ENCODE results near the gene UBA3.

The UBA3 gene

DNA sequence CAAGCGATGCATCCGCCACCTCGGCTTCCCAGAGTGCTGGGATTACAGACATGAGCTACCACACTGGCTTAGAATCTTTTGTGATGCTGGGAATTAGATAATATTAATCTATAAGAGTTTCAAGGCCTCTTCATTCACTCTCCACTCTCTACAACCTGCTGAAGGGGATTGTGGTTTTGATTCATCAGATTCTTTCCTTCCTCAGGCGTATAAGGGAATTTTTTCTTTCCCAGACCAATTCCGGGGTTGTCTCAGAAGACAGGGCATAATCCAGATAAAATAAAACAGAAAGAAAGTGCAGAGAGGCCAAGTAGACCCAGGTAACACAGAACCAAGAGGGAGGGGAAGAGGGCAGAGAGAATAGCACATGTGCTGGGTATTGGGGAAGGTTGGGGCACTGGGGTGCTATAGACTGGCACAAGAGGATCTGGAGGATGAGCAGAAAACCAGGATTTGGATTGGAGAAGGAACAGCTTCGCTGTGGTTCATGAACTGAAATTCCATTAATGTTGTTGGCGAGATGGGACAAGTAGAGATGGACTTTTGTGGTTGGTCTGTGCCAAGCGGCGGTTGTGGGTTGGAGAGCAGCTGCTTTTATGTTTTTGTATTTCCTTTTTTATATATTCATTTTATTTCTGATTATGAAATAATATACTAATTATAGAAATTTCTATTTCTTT, 17.4 kb upstream of the UBA3 start:
- DNase-seq (ENCODE audit: low read depth): no peak

DNA sequence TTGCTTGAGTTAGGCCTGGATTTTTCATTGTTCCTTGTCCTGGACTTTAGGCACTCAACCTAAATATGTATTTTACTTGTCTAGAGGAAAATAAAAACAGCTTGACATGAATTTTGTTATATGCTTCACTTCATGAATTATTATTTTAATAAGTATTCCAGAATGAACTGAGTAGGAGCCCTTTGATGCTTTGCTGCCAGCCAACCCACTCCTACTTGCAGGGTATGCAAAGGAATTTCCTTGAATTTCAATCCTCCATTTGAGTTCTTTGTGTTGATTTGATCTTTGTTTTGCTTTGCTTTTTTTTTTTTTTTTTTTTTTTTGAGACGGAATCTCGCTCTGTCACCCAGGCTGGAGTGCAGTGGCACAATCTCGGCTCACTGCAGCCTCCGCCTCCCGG, 16.1 kb upstream of the UBA3 start:
- DNase-seq (ENCODE audit: low read depth): no peak

DNA sequence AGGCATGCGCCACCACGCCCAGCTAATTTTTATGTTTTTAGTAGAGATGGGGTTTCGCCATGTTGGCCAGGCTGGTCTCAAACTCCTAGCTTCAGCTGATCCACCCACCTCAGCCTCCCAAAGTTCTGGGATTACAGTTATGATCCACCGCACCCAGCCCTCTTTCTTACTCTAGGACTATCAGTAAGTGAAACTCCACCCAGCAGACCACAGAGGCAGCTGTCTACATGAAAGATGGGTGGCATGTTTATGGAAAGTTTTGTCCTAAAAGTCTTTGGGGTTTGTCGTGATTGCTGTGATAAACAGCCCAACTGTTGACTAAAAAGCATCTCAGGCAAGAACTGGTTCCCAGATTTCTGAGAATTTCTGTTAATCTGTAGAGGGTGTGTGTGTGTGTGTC, 15.5 kb upstream of the UBA3 start:
- DNase-seq (ENCODE audit: low read depth): no peak

DNA sequence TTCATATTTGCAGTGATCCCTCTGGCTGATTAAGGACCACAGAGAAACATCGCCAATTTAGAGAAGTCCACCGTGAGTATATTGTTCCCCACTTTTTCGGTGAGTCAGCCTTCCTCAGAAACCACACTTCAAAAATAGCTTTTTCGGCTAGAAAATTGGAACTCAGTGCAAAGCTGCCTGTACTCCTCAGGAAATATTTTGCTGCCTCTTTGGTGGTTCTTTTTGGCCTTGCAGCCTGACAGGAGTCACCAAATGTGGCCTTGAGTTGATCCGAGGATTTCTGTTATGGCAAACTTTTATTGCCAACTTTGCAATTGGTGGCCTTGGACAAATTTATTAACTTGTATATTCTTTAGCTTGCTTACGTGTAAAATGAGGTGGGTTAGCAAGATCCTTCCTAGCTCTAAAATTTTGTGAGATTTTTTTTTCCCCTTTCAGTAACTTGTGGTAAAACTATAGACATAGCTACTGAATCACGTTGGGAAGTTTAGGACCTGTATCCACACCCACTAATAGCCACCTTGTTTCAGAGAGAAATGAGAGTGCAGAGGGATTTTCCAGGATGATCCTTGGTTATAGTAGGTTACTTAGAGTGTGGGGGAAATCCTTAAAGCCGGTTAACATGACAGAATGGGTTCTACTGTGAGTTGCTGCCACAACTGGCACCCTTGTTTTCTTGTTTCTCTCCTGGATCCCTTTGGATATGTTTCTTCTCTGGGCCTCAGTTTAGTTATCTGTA, 14.5 kb upstream of the UBA3 start:
- no peak for DNase-seq (ENCODE audit: low read depth)

DNA sequence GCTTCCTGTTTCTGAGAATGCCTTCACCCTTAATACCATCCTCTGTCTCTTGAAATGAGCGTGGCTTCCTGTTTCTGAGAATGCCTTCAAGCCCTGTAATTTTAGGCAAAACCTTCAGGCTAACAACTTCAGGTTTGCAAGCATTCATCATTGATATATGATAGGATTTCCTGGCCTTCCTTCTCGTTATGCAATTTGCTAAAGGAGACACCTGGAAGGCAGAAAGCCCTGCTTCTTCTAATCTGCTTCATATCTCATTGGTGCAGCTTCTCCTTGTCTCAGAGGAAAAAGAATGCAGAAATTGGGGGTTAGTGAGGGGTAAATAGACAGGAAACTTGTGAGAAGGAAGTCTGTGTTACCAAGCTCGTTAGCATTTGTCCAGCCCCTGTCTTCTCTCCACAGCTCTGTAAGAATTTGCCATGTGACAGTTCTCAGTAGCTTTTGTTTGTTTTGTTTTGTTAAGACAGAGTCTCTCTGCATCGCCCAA, 11.9 kb upstream of the UBA3 start:
- no peak for DNase-seq (ENCODE audit: low read depth)

DNA sequence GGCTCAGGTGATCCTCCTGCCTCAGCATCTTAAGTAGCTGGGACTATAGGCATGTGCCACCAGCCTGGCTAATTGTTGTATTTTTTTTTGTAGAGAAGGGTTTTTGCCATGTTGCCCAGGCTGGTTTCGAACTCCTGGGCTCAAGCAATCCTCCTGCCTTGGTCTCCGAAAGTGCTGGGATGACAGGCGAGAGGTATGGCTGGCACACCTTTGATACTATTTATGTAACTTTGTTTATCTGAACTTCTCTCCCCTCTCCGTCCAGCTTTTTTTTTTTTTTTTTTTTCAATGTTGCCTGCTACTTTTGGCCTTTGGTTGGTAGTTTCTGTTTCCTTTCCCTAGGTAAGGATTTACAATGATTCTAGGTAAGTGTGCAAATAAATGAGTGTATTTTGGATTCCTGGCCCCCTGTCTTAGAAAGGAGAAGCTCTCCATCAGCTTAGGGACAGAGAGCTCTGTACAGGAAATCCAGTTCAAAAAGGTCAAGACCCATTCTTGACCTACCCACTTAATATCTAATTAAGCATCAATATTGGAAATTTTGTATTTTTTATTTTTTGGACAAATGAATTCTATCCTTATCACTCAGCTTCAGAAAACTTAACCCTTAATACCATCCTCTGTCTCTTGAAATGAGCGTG, 11.3 kb upstream of the UBA3 start:
- DNase-seq (ENCODE audit: low read depth): no peak

DNA sequence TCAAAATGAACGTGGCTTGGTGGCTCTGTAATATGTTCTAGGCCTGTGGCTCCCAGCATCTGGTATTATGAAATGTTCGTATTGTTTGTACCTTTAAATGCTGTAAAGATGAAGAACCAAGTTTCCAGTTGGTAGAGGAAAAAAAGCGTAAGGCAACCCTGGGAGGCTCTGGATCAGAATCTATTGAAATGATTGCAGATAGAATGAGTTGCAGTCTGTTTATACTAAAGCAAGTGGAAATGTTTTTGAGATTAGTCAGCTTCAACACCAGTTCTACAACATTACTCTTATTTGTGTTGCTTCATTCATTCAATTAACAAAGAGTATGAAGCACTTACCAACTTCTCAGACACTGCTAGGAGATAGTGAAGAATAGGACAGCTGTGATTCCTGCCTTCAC, 9.9 kb upstream of the UBA3 start:
- no peak for DNase-seq (ENCODE audit: low read depth)

DNA sequence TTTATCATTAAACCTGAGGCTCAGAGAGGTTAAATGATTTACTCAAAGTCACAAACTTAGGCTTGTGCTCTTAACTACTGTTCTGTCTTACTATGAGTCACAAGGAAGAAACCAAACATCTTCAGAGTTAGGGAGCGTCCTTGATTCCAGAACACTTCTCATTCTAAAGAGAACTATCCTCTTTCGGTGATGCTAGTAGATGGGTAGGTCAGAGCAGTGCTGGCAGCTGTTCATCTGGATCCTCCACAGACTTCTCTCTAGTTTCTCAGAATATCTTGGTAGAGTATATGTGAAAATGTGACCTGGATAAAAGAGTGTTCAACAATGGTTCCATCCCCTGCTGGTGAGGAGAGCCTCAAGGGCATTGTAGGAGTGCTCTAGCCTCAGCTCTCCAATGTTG, 7.9 kb upstream of the UBA3 start:
- DNase-seq (ENCODE audit: low read depth): no peak

DNA sequence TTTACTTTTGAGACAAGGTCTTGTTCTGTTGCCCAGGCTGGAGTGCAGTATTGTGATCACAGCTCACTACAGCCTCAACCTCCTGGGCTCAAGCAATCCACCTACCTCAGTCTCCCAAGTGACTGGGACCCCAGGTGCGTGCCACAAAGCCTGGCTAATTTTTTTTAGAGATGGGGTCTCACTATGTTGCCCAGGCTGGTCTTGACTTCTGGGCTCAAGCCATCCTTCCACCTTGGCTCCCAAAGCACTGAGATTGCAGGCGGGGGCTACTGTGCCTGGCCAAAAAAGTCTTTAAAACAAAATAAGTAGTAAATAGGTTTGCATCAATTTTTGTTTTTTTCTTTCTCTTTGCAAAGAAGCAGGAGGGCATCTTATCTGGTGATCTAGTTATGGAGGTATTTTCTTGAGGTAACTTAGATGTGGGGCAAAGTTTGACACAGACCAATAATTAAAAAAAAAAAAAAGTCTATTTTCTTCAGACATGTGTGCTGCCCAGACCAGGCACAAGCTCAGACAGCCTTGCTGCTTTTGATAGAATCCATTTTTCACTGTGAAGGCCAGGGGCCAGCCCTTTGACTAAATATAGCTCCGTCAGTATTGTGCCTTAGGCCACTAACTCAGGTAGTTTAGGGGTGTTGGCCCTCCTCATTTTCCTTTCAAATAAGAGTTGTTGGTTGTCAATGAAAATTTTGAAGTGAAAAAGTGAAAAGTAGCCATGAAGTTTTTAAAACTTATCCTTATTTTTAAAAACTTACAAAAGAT, 7.0 kb upstream of the UBA3 start:
- no peak for DNase-seq (ENCODE audit: low read depth)

DNA sequence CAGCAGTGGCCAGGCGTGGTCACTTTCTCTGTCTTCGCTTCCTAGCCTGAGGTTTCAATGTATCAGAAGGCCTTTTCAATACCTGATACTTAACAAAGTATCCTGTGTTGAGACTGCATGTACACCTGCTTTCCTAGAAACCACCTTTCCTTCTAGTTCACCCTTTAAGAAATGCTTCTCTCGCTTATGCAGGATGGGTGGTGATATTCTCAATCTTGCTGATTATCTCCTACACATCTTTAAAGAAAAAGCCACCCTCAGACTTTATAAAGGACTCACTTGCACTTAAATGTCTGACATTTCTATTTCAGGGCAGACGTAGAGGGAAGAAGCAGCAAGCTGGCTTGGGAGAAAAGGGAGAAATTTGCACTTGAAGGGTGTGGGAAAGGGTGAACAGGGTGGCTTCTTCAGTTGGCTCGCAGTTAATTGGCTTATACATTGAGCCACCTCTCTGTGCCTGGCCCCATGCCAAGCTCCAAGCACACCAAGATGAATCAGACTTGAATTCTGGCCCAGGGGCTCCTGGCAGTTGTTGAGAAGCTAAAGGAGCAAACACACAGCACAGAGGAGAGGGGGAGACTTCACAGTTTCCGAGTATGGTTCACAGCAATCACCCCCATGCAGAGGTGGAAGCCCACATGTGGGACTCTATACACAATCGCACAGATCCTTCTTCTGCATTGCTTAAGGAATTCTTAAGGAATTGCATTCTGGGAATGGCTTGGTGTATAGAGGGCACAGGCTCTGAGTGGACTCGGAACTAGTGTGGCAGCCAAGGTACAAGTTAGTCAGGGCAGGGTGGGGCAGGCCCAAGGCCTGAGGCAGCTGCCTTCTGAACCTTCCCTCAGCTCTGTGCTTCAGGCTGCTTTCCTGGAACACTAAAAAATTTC, 5.9 kb upstream of the UBA3 start:
- DNase-seq (ENCODE audit: low read depth): peak; percentile 65

DNA sequence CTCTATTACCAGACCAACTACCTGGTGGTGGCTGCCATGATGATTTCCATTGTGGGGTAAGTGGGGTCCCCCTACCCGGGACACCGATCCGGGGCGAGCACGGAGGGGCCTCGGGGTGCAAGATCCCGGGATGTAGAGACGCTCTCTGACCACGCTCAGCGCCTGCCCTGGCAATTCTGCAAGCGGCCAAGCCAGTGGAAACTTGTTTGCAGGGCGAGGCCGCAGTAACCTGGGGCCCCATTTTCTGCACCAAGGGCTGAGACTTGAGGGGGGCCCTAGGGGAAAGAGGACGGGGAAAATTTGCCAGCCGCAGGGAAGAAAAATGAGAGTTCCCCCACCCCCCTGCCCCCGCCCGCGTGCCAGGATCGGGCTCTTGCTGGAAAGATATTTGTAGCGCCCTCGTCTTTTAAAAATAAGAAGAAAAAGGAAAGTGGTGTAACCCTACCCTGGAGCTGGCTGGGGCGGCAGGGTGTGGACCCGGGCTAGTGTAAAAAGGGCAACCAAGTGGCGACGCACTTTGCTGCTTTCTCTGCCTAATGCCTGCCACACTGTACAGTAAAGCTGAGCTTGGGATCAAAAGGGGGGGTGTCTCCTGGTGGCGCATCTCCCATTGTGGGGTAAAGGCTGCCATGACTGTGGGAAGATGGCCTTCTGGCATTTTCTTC, 5.1 kb upstream of the UBA3 start:
- DNase-seq (ENCODE audit: low read depth): no peak

DNA sequence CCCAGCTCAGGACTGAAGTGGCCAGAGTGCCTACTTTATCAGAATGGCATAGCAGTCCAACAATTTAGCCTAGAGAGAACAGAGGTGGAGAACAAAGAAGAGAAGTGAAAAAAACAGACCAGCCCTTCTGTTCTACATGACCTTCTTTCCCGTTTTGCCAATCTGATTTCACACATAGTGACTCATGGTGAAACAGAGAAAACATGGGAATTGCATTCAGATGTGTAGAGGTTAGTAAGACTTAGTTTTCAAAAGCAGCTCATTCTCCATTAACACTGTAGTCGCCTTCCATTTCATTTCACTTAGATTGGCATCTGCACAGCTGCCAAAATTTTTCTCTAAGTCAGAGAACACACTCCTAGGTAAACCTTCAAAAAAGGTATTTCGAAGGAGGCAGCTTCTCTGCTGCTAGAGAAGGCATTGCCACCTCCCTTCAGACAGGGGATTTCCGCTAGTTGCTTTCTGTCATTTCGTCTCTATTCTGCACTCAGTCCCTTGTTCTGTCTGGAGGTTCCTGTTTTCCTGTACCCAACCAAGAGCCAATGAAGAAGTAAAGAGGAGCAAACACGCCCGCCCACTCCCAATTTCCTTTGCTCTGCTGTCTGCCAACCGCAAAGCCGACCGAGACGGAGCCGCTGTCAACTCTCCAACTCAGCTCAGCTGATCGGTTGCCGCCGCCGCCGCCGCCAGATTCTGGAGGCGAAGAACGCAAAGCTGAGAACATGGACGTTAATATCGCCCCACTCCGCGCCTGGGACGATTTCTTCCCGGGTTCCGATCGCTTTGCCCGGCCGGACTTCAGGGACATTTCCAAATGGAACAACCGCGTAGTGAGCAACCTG, 4.4 kb upstream of the UBA3 start, which contains the start of gene ARL6IP5:
TSS of gene ARL6IP5 (plus strand) at position 612 of the 842 bp plus-strand sequence. CDS start at position 723, 111 bp downstream.
- peak; percentile 81 for DNase-seq (ENCODE audit: low read depth)

DNA sequence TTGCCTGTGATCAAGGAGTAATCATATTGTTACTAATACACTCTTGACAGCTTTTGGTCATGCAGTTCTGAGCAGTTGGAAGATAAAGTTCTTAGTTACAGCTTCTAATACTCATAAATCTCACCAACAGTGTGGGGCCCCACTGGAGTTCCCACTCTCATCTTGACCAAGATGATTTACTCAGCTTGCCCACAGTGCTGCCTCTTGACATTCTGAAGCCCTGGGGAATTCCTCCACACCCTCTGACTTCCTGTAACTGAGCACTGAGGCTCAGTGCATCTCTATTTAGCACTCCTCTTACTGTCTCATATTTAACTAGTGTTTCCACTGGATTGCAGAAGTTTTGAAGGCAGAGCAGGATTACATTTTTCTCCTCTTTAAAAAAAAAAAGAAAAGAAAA, 2.6 kb upstream of the UBA3 start:
- peak; percentile 71 for DNase-seq (ENCODE audit: low read depth)

DNA sequence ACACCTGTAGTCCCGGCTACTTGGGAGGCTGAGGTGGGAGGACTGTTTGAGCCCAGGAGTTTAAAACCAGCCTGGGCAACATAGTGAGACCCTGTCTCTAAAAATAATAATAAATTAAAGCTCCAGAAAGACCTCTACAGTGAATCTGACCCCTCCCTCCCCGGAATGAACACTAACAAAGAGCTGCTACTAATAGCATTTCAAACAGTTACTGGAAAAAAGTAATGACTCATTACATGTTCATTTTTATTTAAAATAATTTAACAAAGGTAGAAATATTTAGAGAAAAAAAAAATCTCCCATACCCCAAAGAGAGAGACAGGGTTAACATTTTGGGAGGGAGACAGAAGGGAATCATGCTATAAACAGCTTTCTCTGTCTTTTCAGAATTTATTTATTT, 2.2 kb upstream of the UBA3 start:
- no peak for DNase-seq (ENCODE audit: low read depth)

DNA sequence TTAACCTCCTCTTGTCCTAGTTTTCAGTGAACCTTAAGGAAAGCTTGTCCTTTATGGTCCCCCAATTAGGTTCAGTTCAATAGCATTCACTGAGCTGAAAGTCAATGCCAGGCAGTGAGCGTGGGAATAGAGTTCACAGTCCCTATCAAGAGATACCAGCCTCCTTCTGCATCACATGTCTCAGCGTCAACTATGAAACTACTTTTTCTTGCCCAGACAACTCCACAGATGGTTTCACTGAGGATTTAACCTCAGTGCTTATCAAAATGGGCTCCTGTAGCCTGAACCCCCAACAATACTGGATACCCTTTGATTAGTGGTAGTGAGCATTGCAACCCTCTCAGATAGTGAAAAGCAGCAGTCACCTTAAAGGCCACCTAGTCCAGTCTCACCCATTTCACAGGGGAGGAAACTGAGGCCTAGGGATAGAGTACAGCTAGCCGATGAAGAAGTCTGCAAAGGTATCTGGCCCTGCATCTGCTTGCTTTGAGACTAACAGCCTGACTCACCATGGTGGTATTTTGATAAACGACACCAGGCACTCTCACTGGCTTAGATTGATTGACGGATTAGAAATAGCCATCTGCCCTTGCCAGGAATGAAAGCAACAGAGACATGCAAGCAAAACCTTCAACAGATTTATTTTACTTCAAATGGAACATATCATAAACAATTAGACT, 1.6 kb upstream of the UBA3 start:
- DNase-seq (ENCODE audit: low read depth): no peak

DNA sequence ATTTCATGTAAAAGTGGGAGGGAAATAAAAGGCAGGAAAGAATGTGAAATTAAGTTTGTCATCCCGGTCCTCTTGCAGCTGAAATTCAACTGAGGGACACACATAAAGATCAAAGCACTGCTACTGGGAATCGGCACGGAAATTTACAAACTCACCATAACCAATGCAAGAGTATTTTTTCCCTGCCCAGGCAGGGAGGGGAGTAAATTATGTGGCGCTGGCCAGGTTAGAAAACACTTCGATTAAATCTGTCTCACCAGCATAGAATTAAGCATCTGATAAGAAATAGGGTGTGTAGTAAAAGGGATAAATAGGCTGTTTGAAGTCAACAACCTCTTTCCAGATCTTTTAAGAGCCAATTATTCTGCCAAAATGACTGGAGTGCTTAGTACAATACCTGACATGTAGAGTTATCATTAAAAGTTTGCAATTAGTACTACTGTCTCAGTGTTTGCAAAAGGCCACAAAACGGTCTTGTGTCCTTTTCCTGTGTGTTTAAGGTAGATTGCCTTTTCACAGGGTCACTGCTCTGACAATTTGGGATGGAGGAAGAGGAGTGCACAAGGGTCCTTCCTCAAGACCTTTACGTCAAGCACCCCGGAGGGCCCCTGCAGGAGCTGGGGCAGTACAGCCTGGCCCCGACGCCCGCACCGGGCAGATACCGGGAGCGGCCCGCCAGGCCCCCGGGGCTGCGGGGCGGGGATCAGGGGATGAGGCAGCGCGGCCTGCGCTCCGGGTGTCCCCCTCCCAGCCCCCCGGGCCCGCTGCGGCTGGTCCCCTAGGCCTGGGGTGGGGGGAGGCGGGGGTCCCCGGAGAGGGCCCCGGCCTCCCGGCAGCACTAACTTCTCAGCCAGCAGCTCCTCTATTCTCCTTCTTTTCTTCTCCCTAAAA, 651 bp downstream of the UBA3 start:
- DNase-seq (ENCODE audit: low read depth): no peak

DNA sequence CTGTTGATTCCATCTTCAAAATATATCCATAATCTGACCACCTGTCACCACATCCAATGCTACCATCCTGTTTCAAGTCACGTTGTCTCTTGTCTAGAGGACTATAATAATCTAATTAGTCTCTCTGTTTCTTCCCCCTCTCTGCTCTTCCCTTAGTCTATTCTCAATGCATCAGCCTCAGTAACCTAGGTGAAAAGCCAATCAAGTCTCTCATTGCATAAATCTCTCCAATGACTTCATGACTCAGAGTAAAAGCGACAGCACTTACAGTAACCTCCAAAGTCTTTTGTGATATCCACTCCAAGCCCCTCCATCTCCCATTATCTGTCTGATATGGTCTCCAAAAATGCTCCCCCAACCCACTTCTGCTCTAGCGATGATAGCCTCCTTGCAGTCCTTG, 7.2 kb downstream of the UBA3 start:
- no peak for DNase-seq (ENCODE audit: low read depth)

DNA sequence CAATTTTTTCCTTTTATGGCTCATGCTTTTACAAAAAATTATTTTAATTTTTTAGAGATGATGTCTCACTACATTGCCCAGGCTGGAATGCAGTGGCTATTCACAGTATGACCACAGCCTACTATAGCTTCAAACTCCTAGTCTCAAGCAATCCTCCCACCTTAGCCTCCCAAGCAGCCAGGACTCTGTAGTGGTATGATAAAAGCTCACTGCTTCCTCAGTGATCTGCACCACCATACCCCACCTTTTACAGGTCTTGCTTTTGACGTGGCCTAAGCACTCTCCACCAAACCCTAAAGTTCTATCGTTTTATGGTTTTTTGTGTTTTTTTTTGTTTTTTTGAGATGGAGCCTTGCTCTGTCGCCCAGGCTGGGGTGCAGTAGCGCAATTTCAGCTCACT, 14.0 kb downstream of the UBA3 start:
- no peak for DNase-seq (ENCODE audit: low read depth)

All from activated T-helper 9 cell treated with anti-CD3 and anti-CD28 coated beads, Interleukin-2, amount 50 U/mL, for 16 hours (primary cell).